IMR-90 (cell line): ENCODE data around the gene RCN1. TPM values are rescaled to one million over a fixed set of nuclear protein-coding genes. Genes with fewer than 3 reads are reported as not detected.

Experiments
- ATAC-seq: fragments of 200-7000 bp; cut with Tn5 transposase; 2 replicates; pipeline ENCODE4 v1.9.1; 2020; ENCODE audit warnings: low read depth, mild to moderate bottlenecking, moderate library complexity
- BruUV-seq: library from RNA; stranded (reverse); fragments of 400-500 nt; replicated peaks from 2 replicates; lab custom pipeline; 2021; lab: Mats Ljungman, UMichigan
- CTCF ChIA-PET: fragments of 300-600 bp; formaldehyde crosslinking; extraction: SDS; loops from one replicate; lab custom pipeline; 2021; ENCODE audit warnings: antibody characterized with exemption; lab: Yijun Ruan, JAX
- POLR2A ChIA-PET: fragments of 300-600 bp; sonication (Branson Sonifier 250); formaldehyde crosslinking; loops from one replicate; lab custom pipeline; 2022; ENCODE audit warnings: antibody characterized with exemption; ENCODE audit not compliant: unreplicated experiment; lab: Charles Lee
- DNase-seq: peaks from one replicate; pipeline ENCODE4 v3.0.0; 2013
- H2AFZ ChIP-seq: replicated peaks from 2 replicates; pipeline ENCODE3; 2013; ENCODE audit warnings: low read length, mild to moderate bottlenecking; ENCODE audit not compliant: poor library complexity
- H2AK5ac ChIP-seq: 2 replicates; pipeline ENCODE4 v1.6.1; 2013; ENCODE audit warnings: low read depth, low read length, inconsistent platforms
- H2AK9ac ChIP-seq: replicated peaks from 2 replicates; pipeline ENCODE3; 2013; ENCODE audit warnings: mild to moderate bottlenecking, low read depth, low read length, moderate library complexity; ENCODE audit not compliant: poor library complexity
- H2BK120ac ChIP-seq: 2 replicates; pipeline ENCODE4 v1.6.1; 2013; ENCODE audit warnings: low read depth, low read length, inconsistent platforms
- H2BK15ac ChIP-seq: 3 replicates; pipeline ENCODE4 v1.6.1; 2013; ENCODE audit warnings: low read depth, low read length, inconsistent platforms
- H2BK20ac ChIP-seq: 2 replicates; pipeline ENCODE4 v1.6.1; 2013; ENCODE audit warnings: low read depth, mild to moderate bottlenecking, inconsistent platforms, low read length, moderate library complexity
- H2BK5ac ChIP-seq: 2 replicates; pipeline ENCODE4 v1.6.1; 2013; ENCODE audit warnings: mild to moderate bottlenecking, low read depth, low read length, inconsistent platforms; ENCODE audit not compliant: poor library complexity, severe bottlenecking
- H3K14ac ChIP-seq: replicated peaks from 2 replicates; pipeline ENCODE4 v1.6.1; 2013; ENCODE audit warnings: low read depth, low read length, inconsistent platforms
- H3K18ac ChIP-seq: 2 replicates; pipeline ENCODE4 v1.6.1; 2013; ENCODE audit warnings: low read depth, low read length, control low read depth
- H3K23ac ChIP-seq: 2 replicates; pipeline ENCODE4 v1.6.1; 2013; ENCODE audit warnings: low read depth, low read length, inconsistent platforms
- H3K27ac ChIP-seq: 2 replicates; pipeline ENCODE4 v1.5.1; 2013; ENCODE audit warnings: mild to moderate bottlenecking, control low read depth, low read length; ENCODE audit not compliant: insufficient read depth
- H3K27me3 ChIP-seq: 2 replicates; pipeline ENCODE4 v1.6.1; 2013; ENCODE audit warnings: low read length; ENCODE audit not compliant: control insufficient read depth, insufficient read depth
- H3K36me3 ChIP-seq: 2 replicates; pipeline ENCODE4 v1.6.1; 2013; ENCODE audit warnings: low read length, mixed read lengths; ENCODE audit not compliant: control insufficient read depth, insufficient read depth
- H3K4ac ChIP-seq: 2 replicates; pipeline ENCODE4 v1.6.1; 2013; ENCODE audit warnings: low read depth, low read length, inconsistent platforms
- H3K4me1 ChIP-seq: 2 replicates; pipeline ENCODE4 v1.6.1; 2013; ENCODE audit warnings: low read length, mixed read lengths; ENCODE audit not compliant: control insufficient read depth, insufficient read depth
- H3K4me2 ChIP-seq: 2 replicates; pipeline ENCODE4 v1.6.1; 2013; ENCODE audit warnings: low read depth, mild to moderate bottlenecking, control low read depth, low read length, moderate library complexity
- H3K4me3 ChIP-seq: 2 replicates; pipeline ENCODE4 v1.5.1; 2013; ENCODE audit warnings: low read depth, mild to moderate bottlenecking, control low read depth, low read length, moderate library complexity; ENCODE audit not compliant: insufficient read depth
- H3K56ac ChIP-seq: 2 replicates; pipeline ENCODE4 v1.6.1; 2013; ENCODE audit warnings: low read length, inconsistent platforms; ENCODE audit not compliant: insufficient read depth; ENCODE audit errors: extremely low read depth
- H3K79me1 ChIP-seq, 2 experiments: 2 replicates each; pipeline ENCODE4 v1.6.1; 2013; ENCODE audit warnings: low read length in 2 of 2, inconsistent platforms in 1 of 2, low read depth in 1 of 2
- H3K9ac ChIP-seq: 2 replicates; pipeline ENCODE4 v1.6.1; 2013; ENCODE audit warnings: low read depth, low read length, control low read depth
- H3K9me1 ChIP-seq: 2 replicates; pipeline ENCODE4 v1.6.1; 2013; ENCODE audit warnings: low read length, inconsistent platforms; ENCODE audit not compliant: insufficient read depth
- H3K9me3 ChIP-seq: 2 replicates; pipeline ENCODE4 v1.6.1; 2013; ENCODE audit warnings: low read length; ENCODE audit not compliant: control insufficient read depth, insufficient read depth
- H4K20me1 ChIP-seq: 2 replicates; pipeline ENCODE4 v1.6.1; 2013; ENCODE audit warnings: low read length, inconsistent platforms; ENCODE audit not compliant: insufficient read depth
- H4K5ac ChIP-seq: 2 replicates; pipeline ENCODE4 v1.6.1; 2013; ENCODE audit warnings: mild to moderate bottlenecking, low read depth, low read length, control low read depth
- H4K8ac ChIP-seq, 2 experiments: 2 replicates each; pipeline ENCODE4 v1.6.1; 2013; ENCODE audit warnings: low read depth in 2 of 2, low read length in 2 of 2, control low read depth in 1 of 2, inconsistent platforms in 1 of 2
- H4K91ac ChIP-seq: 2 replicates; pipeline ENCODE4 v1.6.1; 2013; ENCODE audit warnings: low read depth, low read length, inconsistent platforms; ENCODE audit not compliant: insufficient read depth
- BHLHE40 ChIP-seq: fragments of 150-350 bp; IDR thresholded peaks from 2 replicates; pipeline ENCODE4 v1.6.1; 2016; ENCODE audit warnings: mild to moderate bottlenecking, low read depth, low read length
- CHD1 ChIP-seq: IDR thresholded peaks from 2 replicates; pipeline ENCODE4 v1.6.1; 2012; ENCODE audit warnings: low read depth, low read length, improper control_type of control experiment
- CTCF ChIP-seq: conservative IDR thresholded peaks from 2 replicates; pipeline ENCODE4 v1.5.1; 2012; ENCODE audit warnings: mild to moderate bottlenecking, low read depth, low read length, improper control_type of control experiment
- ELK1 ChIP-seq: fragments of 150-350 bp; IDR thresholded peaks from 2 replicates; pipeline ENCODE4 v1.6.1; 2016; ENCODE audit warnings: low read depth, mild to moderate bottlenecking, low read length, moderate library complexity, borderline replicate concordance
- MAFK ChIP-seq: IDR thresholded peaks from 2 replicates; pipeline ENCODE4 v1.6.1; 2012; ENCODE audit warnings: low read depth, low read length, improper control_type of control experiment
- MAZ ChIP-seq: IDR thresholded peaks from 2 replicates; pipeline ENCODE4 v1.6.1; 2012; ENCODE audit warnings: low read depth, mild to moderate bottlenecking, low read length, improper control_type of control experiment, moderate library complexity, borderline replicate concordance
- MXI1 ChIP-seq: IDR thresholded peaks from 2 replicates; pipeline ENCODE4 v1.6.1; 2012; ENCODE audit warnings: low read depth, mild to moderate bottlenecking, low read length, moderate library complexity, borderline replicate concordance
- POLR2A ChIP-seq: IDR thresholded peaks from 2 replicates; pipeline ENCODE4 v1.6.1; 2012; ENCODE audit warnings: mild to moderate bottlenecking, low read depth, low read length
- RAD21 ChIP-seq: IDR thresholded peaks from 2 replicates; pipeline ENCODE4 v1.6.1; 2012; ENCODE audit warnings: low read length, improper control_type of control experiment
- RFX5 ChIP-seq: IDR thresholded peaks from 2 replicates; pipeline ENCODE4 v1.8.0; 2012; ENCODE audit warnings: low read depth, mild to moderate bottlenecking, low read length, moderate library complexity
- SMC3 ChIP-seq: fragments of 150-350 bp; IDR thresholded peaks from 2 replicates; pipeline ENCODE4 v1.6.1; 2016; ENCODE audit warnings: low read depth, mild to moderate bottlenecking, antibody characterized with exemption, low read length, moderate library complexity
- USF2 ChIP-seq: fragments of 150-350 bp; IDR thresholded peaks from 2 replicates; pipeline ENCODE4 v1.6.1; 2017; ENCODE audit warnings: mild to moderate bottlenecking, antibody characterized with exemption, low read length, low read depth
- WGBS, 2 experiments: methylation state at CpG; one replicate each; pipeline versions ENCODE4 v1.1.5 to v1.1.7; 2013; ENCODE audit warnings: missing lambda C conversion rate in 2 of 2; ENCODE audit not compliant: insufficient read length in 1 of 2; ENCODE audit errors: extremely low coverage in 2 of 2; 5-methylcytosine and 5-hydroxymethylcytosine counted together
- dilution Hi-C: fragments of 300-500 bp; cut with HindIII; formaldehyde crosslinking; loops from one replicate; pipeline ENCODE4 v1.14.3; 2018; ENCODE audit warnings: low sequenced_read_pairs; ENCODE audit not compliant: unreplicated experiment
- in situ Hi-C: fragments of 300-500 bp; cut with MboI; formaldehyde crosslinking; loops from 3 replicates; pipeline ENCODE4 v1.14.3; 2019; ENCODE audit warnings: low sequenced_read_pairs, inconsistent platforms, mixed read lengths
- intact Hi-C: fragments of 100-400 bp; cut with micrococcal nuclease; formaldehyde crosslinking; loops from 2 replicates; pipeline ENCODE4 v1.10.0; 2022
- polyA plus RNA-seq, 3 experiments: library from polyadenylated mRNA; depleted of rRNA; stranded (reverse); fragments of >200 nt; gene quantifications; 2 replicates each; pipeline ENCODE4 v1.2.3, GENCODE V29; 2012; ENCODE audit warnings: low replicate concordance in 1 of 3
- total RNA-seq: library from RNA; depleted of rRNA; stranded (reverse); fragments of >200 nt; gene quantifications from 2 replicates; pipeline ENCODE4 v1.2.3, GENCODE V29; 2012

The RCN1 gene
- total and polyA plus RNA-seq, 2 of the 4 experiments (the other 2 are of a cell fraction), result 129 to 193 TPM

GRCh38 chr11:32069361-32070058, 21.4 kb upstream of the RCN1 start:
- H2AFZ ChIP-seq, result no peak overlapping the region
- H3K9me3 ChIP-seq, result no peaks in the 10 kb centered on the region; the same call in 1 of the 2 replicates
- H3K23ac ChIP-seq, result no peak overlapping the region; the same call in 1 of the 2 replicates
- no peak overlapping the region for H3K4ac ChIP-seq
- DNase-seq (no peak), ATAC-seq (no peak)
- dilution Hi-C loops, result loop anchor here (25.0 kb wide), 1 partner anchor 93 kb away; no protein-coding TSS in a partner anchor
- no peaks in the 10 kb centered on the region for H3K79me1 ChIP-seq
- no peak overlapping the region for H3K18ac ChIP-seq
- H4K8ac ChIP-seq, result no peak overlapping the region
- in situ Hi-C loops, result no loop called here
- peaks cover 71% of the 10 kb centered on the region for H3K27me3 ChIP-seq
- no peaks in the 10 kb centered on the region for H4K20me1 ChIP-seq
- H2AK5ac ChIP-seq, result no peak overlapping the region
- no peak overlapping the region for H3K27ac ChIP-seq
- H3K56ac ChIP-seq, result no peak overlapping the region
- no peak overlapping the region for H2BK120ac ChIP-seq
- no peaks in the 10 kb centered on the region for H3K9me1 ChIP-seq
- ChIA-PET CTCF (no interaction called here), POLR2A (no interaction called here)
- no peak overlapping the region for H4K91ac ChIP-seq
- H2BK20ac ChIP-seq, result no peak overlapping the region
- intact Hi-C loops, result no loop called here
- no peaks in the 10 kb centered on the region for H3K36me3 ChIP-seq
- no peak overlapping the region for H4K5ac ChIP-seq
- no peak overlapping the region for H3K4me2 ChIP-seq
- no peak overlapping the region for H2BK5ac ChIP-seq
- H3K4me3 ChIP-seq, result no peak overlapping the region
- H2AK9ac ChIP-seq, result no peak overlapping the region
- no peak overlapping the region for H3K9ac ChIP-seq
- TF ChIP-seq MAZ (no peak), RFX5 (no peak), POLR2A (no peak), MXI1 (no peak), SMC3 (no peak), ELK1 (no peak), RAD21 (no peak), MAFK (no peak), USF2 (no peak), CHD1 (no peak), BHLHE40 (no peak), CTCF (no peak)
- H3K14ac ChIP-seq, result no peak overlapping the region
- WGBS, 2 experiments, result no CpG with 5 or more reads among the region's 6 CpGs
- BruUV-seq, result no TSS peak
- H2BK15ac ChIP-seq, result no peak overlapping the region
- no peaks in the 10 kb centered on the region; the same call in 1 of the 2 replicates for H3K4me1 ChIP-seq
